HG03378 (cell line): ENCODE measurements around the gene RNF144B.

Experiments
- ATAC-seq: cut with Tn5 transposase; IDR thresholded peaks from one replicate; pipeline ENCODE4 v1.9.1; 2021; ENCODE audit warnings: mild to moderate bottlenecking, moderate library complexity; ENCODE audit not compliant: unreplicated experiment

Gene RNF144B

GRCh38 chr6:18506382-18507017 is 119.3 kb downstream of the RNF144B start:
- no peak for ATAC-seq

DNA sequence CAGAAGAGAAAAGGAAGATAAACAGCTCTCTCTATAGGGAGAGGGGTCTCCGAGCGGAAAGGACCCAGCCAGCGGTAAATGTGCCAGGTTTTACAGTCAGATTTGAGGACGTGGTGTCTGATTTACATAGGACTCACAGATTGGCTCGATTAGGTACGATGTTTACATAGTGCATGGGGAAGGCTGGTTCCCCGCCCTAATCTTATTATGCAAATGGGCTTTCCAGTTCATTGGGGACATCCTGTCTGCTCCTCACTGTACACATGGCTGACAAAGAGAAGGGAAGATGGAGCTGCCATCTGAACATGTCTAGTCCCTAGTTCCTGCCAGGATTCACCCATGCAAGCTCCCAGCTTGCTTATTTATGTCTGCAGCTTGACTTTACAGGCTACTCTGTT is 119.9 kb downstream of the RNF144B start:
- ATAC-seq = no peak

DNA sequence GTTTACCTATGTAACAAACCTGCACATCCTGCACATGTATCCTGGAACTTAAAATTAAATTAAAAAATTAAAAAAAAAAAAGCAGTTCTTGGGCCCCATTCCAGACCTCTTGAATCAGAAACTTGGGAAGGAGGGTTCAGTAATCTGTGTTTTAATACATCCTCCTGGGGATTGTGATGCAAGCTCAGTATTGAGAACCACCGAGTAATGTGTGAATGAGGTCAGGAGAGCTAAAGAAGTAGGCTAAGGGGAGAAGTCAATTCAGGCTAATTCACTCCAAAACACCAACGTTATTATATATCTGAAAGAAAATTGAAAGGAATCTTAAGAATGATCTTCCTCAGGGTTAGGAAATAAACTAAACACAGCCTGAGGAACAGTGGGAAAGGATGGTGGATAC is 120.4 kb downstream of the RNF144B start:
- ATAC-seq = no peak

GRCh38 chr6:18509871-18510643 is 122.9 kb downstream of the RNF144B start:
- ATAC-seq = no peak

- no peak for ATAC-seq
Observed at GRCh38 chr6:18510644-18511033, 123.5 kb downstream of the RNF144B start.

DNA sequence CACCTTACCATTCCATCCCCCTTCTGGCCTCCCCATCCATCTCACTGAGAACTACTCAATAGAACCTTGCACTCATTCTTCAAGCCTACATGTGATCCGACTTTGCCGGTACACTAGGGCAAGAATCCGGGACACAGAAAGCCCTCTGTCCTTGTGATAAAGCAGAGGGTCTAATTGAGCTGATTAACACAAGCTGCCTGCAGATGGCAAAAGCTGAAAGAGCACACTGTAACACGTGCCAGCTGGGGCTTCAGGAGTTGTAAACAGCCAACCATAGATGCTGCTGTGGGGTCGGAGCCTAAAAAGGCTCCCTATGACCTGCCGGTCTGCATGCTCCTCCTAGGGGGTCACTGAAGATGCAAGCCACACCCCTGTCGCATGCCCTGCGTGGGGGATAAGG is 124.1 kb downstream of the RNF144B start:
- no peak for ATAC-seq

GRCh38 chr6:18513253-18513798 is 126.2 kb downstream of the RNF144B start:
- no peak for ATAC-seq

- ATAC-seq = no peak
Observed at GRCh38 chr6:18514180-18514579, 127.0 kb downstream of the RNF144B start.

DNA sequence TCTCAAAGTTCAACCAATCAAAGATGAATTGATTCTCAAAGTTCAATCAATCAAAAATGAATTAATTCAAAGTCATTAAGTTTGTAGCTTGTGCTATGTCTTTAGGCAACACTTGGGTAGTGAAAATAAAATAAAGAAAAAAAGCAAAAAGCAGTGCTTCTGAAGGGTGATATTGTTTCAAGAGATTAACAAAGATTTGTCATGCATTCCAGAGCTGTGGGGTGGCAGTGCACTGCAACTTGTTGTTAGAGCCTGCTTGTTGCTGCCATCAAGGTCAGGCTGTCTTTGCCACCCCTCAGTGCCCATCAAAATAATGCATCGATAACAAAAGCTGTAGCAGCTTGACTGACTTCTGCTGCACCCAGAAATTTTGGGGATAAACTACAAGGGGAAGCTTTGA is 128.6 kb downstream of the RNF144B start:
- no peak for ATAC-seq
